ENCODE data around the gene TP53BP2. TPM values are rescaled to one million over a fixed set of nuclear protein-coding genes. Genes with fewer than 3 reads are reported as not detected.

The TP53BP2 gene
- total and polyA plus RNA-seq, 10 of the 15 experiments (the other 5 are each of a cell fraction or from before 2014, with no cell fraction given) = 1.6 to 13.7 (median 5.6) TPM

DNA sequence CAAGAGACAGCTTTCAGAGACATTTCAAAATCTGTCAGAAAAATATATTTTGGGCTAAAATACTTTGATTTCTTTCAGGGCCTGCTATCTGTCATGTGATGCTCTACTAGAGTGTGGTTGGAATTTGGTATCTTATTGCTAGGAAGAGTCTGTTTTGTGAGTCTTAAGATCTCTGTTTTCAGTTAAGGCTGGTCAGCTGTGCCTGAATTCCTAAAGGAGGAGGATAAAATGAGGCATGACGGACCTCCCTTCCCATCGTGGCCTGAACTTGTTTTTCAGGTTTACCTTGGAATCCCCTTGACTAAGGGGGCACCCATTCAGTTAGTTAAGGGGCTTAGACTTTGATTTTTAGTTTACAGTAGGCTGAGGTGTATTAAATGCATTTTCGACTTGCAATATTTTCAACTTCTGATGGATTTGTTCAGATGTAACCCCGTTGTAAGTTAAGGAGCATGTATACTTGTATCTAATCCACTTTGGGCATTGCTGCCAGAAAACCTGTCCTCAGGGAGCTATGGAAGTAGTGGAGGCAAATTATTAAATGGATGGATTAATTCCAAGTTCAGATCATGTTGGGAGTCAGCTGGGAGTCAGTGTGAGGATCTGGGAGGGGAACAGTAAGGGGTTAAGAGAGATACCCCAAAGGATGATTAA, 115.1 kb downstream of the TP53BP2 start:
- no peaks in the 10 kb centered on the region for H3K27me3 ChIP-seq (replicated peaks in 1 of 2; ENCODE audit: control insufficient read depth in 2 of 2, insufficient read depth in 2 of 2, low read length in 1 of 2)
- 100% methylated on average over 4 of the region's 4 CpGs for WGBS (ENCODE audit: insufficient coverage, insufficient replicate concordance, low lambda C conversion rate, missing lambda C conversion rate)
- no peak overlapping the region for H3K4me3 ChIP-seq
- intact Hi-C loops (cut with micrococcal nuclease; ENCODE audit: unreplicated experiment) = no loop called here
- FAIRE-seq (no peak), DNase-seq (ENCODE audit: low read depth, low spot score) (no peak), ATAC-seq (no peak)
- TF ChIP-seq GABPA (IDR thresholded peaks at IDR 0.05; ENCODE audit: low read depth) (no peak), TCF12 (IDR thresholded peaks at IDR 0.05; ENCODE audit: low read depth, low read length) (no peak), RAD21 (IDR thresholded peaks at IDR 0.05; ENCODE audit: insufficient read depth, low read depth, low read length) (no peak), MYC (IDR thresholded peaks at IDR 0.05; ENCODE audit: insufficient read depth, insufficient read length, insufficient replicate concordance, low read length, severe bottlenecking) (no peak), CBFB (IDR thresholded peaks at IDR 0.05; ENCODE audit: low read depth) (no peak), BMI1 (IDR thresholded peaks at IDR 0.05; ENCODE audit: borderline replicate concordance) (no peak), ZBED1 (IDR thresholded peaks at IDR 0.05; ENCODE audit: borderline replicate concordance) (no peak), MTA2 (IDR thresholded peaks at IDR 0.05; ENCODE audit: low read depth) (no peak), RUNX3 (IDR thresholded peaks at IDR 0.05; ENCODE audit: low read length) (no peak), RAD51 (IDR thresholded peaks at IDR 0.05) (no peak), TAF1 (IDR thresholded peaks at IDR 0.05; ENCODE audit: borderline replicate concordance, low read depth, low read length) (no peak), IKZF2 (IDR thresholded peaks at IDR 0.05) (no peak)
- TF ChIP-seq, protein P1, sequence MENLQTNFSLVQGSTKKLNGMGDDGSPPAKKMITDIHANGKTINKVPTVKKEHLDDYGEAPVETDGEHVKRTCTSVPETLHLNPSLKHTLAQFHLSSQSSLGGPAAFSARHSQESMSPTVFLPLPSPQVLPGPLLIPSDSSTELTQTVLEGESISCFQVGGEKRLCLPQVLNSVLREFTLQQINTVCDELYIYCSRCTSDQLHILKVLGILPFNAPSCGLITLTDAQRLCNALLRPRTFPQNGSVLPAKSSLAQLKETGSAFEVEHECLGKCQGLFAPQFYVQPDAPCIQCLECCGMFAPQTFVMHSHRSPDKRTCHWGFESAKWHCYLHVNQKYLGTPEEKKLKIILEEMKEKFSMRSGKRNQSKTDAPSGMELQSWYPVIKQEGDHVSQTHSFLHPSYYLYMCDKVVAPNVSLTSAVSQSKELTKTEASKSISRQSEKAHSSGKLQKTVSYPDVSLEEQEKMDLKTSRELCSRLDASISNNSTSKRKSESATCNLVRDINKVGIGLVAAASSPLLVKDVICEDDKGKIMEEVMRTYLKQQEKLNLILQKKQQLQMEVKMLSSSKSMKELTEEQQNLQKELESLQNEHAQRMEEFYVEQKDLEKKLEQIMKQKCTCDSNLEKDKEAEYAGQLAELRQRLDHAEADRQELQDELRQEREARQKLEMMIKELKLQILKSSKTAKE (IDR thresholded peaks at IDR 0.05; ENCODE audit: low read depth, poor library complexity, severe bottlenecking) = no peak
- TF ChIP-seq, protein P2, sequence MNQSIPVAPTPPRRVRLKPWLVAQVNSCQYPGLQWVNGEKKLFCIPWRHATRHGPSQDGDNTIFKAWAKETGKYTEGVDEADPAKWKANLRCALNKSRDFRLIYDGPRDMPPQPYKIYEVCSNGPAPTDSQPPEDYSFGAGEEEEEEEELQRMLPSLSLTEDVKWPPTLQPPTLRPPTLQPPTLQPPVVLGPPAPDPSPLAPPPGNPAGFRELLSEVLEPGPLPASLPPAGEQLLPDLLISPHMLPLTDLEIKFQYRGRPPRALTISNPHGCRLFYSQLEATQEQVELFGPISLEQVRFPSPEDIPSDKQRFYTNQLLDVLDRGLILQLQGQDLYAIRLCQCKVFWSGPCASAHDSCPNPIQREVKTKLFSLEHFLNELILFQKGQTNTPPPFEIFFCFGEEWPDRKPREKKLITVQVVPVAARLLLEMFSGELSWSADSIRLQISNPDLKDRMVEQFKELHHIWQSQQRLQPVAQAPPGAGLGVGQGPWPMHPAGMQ (IDR thresholded peaks at IDR 0.05; ENCODE audit: borderline replicate concordance) = no peak
- TF ChIP-seq, protein P3, sequence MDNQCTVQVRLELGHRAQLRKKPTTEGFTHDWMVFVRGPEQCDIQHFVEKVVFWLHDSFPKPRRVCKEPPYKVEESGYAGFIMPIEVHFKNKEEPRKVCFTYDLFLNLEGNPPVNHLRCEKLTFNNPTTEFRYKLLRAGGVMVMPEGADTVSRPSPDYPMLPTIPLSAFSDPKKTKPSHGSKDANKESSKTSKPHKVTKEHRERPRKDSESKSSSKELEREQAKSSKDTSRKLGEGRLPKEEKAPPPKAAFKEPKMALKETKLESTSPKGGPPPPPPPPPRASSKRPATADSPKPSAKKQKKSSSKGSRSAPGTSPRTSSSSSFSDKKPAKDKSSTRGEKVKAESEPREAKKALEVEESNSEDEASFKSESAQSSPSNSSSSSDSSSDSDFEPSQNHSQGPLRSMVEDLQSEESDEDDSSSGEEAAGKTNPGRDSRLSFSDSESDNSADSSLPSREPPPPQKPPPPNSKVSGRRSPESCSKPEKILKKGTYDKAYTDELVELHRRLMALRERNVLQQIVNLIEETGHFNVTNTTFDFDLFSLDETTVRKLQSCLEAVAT (IDR thresholded peaks at IDR 0.05) = no peak
- in situ Hi-C loops (cut with MboI) = no loop called here
- RAD21 ChIA-PET (ENCODE audit: unreplicated experiment) = interaction anchor here (1.6 kb wide), 1 partner anchor 19 kb away, joined by 4 read pairs; no protein-coding TSS in a partner anchor
- H3K36me3 ChIP-seq (ENCODE audit: control insufficient read depth in 2 of 2, insufficient read depth in 2 of 2, low read length in 1 of 2) = no peaks in the 10 kb centered on the region
- H3K9ac ChIP-seq (ENCODE audit: control insufficient read depth, insufficient read depth, low read length) = no peak overlapping the region
- no peak overlapping the region for H3K27ac ChIP-seq (ENCODE audit: control insufficient read depth, insufficient read depth)
- H3K4me2 ChIP-seq (ENCODE audit: control insufficient read depth, insufficient read depth) = no peak overlapping the region
- H3K79me2 ChIP-seq (ENCODE audit: control insufficient read depth, insufficient read depth, low read length) = no peaks in the 10 kb centered on the region
- H2AFZ ChIP-seq (ENCODE audit: control insufficient read depth, low read depth, low read length) = no peak overlapping the region
- H3K9me3 ChIP-seq (replicated peaks; ENCODE audit: control insufficient read depth, insufficient read depth, low read length) = no peaks in the 10 kb centered on the region
- POLR2A ChIA-PET = no interaction called here
- BruUV-seq (replicated peaks) = no TSS peak
- CTCF ChIA-PET = interaction anchor here (2.6 kb wide), 1 partner anchor 19 kb away, joined by 8 read pairs; no protein-coding TSS in a partner anchor
- SMC1A ChIA-PET (ENCODE audit: uncharacterized antibody, unreplicated experiment) = interaction anchor here (1.0 kb wide), 1 partner anchor 18 kb away, joined by 4 read pairs; no protein-coding TSS in a partner anchor
- H4K20me1 ChIP-seq (ENCODE audit: control insufficient read depth, insufficient read depth) = no peaks in the 10 kb centered on the region
- peaks cover 19% of the 10 kb centered on the region for H3K4me1 ChIP-seq (ENCODE audit: control insufficient read depth, insufficient read depth, low read length)

All from GM12878 (cell line).